Activated effector memory CD4-positive, alpha-beta T cell treated with anti-CD3 and anti-CD28 coated beads, Interleukin-2, amount 50 U/mL, for 16 hours (primary cell): Measurements from ENCODE around the gene SLC47A2.
A peak's percentile ranks its signal among the peaks of the same experiment; 100 is the strongest.

ENCODE experiments used
- DNase-seq: peaks from one replicate; pipeline ENCODE4 v3.0.0-alpha.2; 2020

Gene SLC47A2

GRCh38 chr17:19747159-19747719 lies 30.9 kb upstream of the SLC47A2 start:
- no peak for DNase-seq

- DNase-seq = no peak
These were observed 30.1 kb upstream of the SLC47A2 start for GRCh38 chr17:19746517-19746916.

- DNase-seq = peak; percentile 93
These were observed 28.8 kb upstream of the SLC47A2 start for GRCh38 chr17:19744922-19745757.

GRCh38 chr17:19744492-19744891 lies 28.1 kb upstream of the SLC47A2 start:
- no peak for DNase-seq

- no peak for DNase-seq
These were observed 27.0 kb upstream of the SLC47A2 start for GRCh38 chr17:19743101-19744100.

GRCh38 chr17:19742495-19742894 lies 26.1 kb upstream of the SLC47A2 start:
- DNase-seq = no peak

GRCh38 chr17:19741832-19742457 lies 25.6 kb upstream of the SLC47A2 start:
- no peak for DNase-seq

- DNase-seq = no peak
These were observed 24.5 kb upstream of the SLC47A2 start for GRCh38 chr17:19740933-19741332.

GRCh38 chr17:19739241-19740201 lies 23.1 kb upstream of the SLC47A2 start:
- no peak for DNase-seq

GRCh38 chr17:19738757-19739156 lies 22.4 kb upstream of the SLC47A2 start:
- DNase-seq = no peak

- no peak for DNase-seq
These were observed 21.7 kb upstream of the SLC47A2 start for GRCh38 chr17:19738073-19738449.

GRCh38 chr17:19737305-19738072 lies 21.1 kb upstream of the SLC47A2 start:
- DNase-seq = no peak

GRCh38 chr17:19736071-19736470 lies 19.7 kb upstream of the SLC47A2 start:
- no peak for DNase-seq

GRCh38 chr17:19733953-19734526 lies 17.7 kb upstream of the SLC47A2 start:
- DNase-seq = no peak

- DNase-seq = no peak
These were observed 15.2 kb upstream of the SLC47A2 start for GRCh38 chr17:19731626-19732025.

GRCh38 chr17:19730843-19731242 lies 14.5 kb upstream of the SLC47A2 start:
- no peak for DNase-seq

- DNase-seq = no peak
These were observed 13.5 kb upstream of the SLC47A2 start for GRCh38 chr17:19729900-19730299.

- DNase-seq = no peak
These were observed 11.7 kb upstream of the SLC47A2 start for GRCh38 chr17:19728084-19728495.

- no peak for DNase-seq
These were observed 11.2 kb upstream of the SLC47A2 start for GRCh38 chr17:19727501-19728078.
